Kidney glomerular epithelial cell (primary cell): ENCODE data around the gene ANKRD23.

Source experiments
- DNase-seq: peaks from one replicate; lab custom pipeline; 2025; lab: John Stamatoyannopoulos, UW

The ANKRD23 gene

DNA sequence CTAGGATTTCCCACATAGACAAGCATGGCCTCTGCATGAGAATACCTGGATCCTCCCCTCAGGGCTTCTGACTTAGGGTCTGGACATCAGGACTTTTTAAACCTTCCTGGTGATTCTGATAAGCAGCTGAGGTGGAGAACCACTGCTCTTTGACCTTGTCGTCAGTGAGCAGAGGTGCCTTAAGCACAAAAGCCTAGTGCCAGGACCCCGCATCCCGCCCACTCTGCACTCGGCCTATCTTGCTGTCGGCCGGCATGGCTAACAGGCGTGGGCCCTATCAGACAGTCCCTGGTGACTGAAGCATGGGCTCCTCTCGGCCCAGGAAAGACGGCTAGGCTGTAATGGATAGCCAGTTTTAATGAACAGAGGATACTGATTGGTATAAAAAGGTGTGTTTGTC lies 6.2 kb downstream of the ANKRD23 start:
- DNase-seq, result no peak

GRCh38 chr2:96835830-96836229 lies 8.0 kb downstream of the ANKRD23 start:
- DNase-seq, result no peak

GRCh38 chr2:96832754-96833507 lies 10.9 kb downstream of the ANKRD23 start:
- peak; percentile 42 for DNase-seq

DNA sequence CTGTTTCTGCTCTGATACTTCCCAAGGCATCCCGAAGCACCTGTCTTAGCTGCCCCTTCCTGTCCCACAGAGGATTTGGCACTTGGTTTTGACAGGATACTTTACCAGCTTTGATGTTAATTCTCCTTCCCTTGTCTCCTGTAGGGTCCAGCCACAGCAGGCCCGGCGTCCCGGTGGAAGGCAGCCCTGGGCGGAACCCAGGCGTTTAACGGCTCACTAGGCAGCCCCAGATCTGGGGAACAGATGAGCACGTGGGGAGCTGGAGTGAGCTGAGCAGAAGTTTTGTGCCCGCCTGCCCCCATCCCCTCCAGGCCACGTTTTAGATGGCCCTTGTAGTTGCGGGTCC lies 11.4 kb downstream of the ANKRD23 start:
- DNase-seq, result no peak

- DNase-seq, result no peak
Observed at GRCh38 chr2:96831679-96832078, 12.1 kb downstream of the ANKRD23 start.

- DNase-seq, result no peak
Observed at GRCh38 chr2:96830044-96830562, 13.7 kb downstream of the ANKRD23 start.

- no peak for DNase-seq
Observed at GRCh38 chr2:96828874-96829273, 14.9 kb downstream of the ANKRD23 start.

GRCh38 chr2:96828436-96828835 lies 15.4 kb downstream of the ANKRD23 start:
- no peak for DNase-seq

DNA sequence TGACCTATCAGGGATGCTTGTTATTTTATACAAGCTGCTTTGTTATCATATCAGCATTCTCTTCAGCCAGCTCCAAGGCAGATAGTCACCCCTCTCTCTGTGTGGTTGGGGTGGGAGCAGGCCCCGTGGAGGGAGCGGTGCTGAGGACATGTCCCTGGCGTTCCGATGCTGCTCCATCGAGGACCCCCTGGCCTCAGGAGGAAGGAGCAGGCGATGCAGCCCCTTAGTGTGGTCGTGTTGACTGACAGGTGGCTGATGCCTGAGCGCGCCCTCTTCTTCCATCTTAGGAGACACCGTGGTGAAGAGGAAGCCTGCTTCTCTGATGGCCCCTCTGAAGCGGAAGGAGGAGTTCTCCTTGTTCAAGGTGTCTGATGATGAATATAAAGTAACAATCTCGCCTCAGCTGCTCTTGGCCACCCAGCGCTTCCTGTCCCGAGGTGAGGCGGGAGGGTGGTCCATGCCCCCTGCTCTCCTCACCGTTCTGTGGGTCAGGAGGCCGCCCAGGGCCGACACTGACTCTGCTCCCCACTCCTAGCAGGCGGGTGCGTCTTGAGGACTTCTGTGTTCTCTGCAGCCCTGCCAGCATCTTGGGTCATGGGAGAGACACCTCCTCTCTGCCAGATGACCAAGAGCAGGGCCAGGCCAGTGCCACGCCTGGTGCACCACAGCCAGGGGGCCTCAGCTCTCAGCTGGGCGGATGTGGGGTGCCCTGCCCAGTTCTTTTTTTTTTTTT lies 17.1 kb downstream of the ANKRD23 start:
- DNase-seq, result no peak

DNA sequence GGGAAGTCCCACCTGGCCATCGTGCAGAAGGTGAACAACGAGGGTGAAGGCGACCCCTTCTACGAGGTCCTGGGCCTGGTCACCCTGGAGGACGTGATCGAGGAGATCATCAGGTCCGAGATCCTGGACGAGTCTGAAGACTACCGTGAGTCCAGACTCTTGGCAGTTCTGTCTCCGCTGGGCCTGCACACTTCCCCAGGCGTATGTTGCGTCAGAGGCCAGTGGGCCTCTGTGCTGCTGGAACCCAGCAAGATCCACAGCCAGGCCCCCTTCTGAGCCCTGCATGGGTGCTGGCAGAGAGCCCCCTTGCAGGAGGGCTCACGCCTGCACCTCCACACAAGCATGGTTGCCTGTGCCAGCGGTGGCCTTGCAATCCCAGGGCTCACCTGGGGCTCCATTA lies 18.8 kb downstream of the ANKRD23 start:
- no peak for DNase-seq

GRCh38 chr2:96824079-96824870 lies 19.5 kb downstream of the ANKRD23 start:
- DNase-seq, result peak; percentile 74

GRCh38 chr2:96823198-96823597 lies 20.6 kb downstream of the ANKRD23 start:
- no peak for DNase-seq

DNA sequence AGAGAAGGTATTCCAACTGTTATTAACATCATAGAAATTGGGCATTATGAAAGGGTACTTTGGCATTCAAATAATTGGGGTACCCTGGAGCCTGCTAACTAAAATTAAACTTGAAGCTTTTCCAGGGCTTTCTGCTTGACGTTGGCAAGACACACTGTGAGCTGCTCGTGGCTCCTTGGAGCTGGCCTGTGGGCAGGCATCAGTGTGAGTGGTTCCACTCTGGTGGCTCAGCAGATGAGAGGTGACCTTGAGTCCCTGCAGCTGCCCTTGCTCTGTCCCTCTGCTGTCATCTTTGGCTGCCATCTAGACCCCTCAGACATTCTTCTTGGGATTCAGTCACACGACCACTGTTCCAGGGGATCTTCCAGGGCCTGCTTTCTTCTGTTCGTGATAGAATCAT lies 21.0 kb downstream of the ANKRD23 start:
- DNase-seq, result no peak

DNA sequence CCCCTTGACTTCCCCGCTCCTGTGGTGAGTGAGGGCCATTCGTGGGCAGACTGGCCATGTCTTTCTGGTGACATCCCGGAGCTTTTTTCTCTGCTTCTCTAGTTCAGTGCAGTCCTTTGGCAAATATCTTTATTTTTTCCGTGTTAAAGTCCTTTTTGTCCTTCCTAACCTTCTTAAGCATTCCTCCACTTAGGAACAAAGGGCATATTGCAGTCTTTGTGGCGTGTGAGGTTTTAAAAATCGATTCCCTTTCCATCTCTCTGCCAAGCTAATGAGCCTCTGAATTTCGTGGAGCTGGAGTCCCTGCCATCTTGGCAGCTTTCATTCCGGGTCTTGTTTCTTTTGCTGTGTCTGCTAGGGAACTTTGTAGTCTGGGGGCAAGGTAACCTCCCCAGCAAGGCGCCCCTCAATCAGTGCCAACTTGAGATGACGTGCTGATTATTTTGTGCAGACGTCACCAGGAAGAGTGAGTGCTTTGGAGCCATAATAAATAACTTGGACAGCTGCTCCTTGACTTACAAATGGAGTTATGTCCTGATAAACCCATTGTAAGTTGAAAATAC lies 22.6 kb downstream of the ANKRD23 start:
- no peak for DNase-seq

DNA sequence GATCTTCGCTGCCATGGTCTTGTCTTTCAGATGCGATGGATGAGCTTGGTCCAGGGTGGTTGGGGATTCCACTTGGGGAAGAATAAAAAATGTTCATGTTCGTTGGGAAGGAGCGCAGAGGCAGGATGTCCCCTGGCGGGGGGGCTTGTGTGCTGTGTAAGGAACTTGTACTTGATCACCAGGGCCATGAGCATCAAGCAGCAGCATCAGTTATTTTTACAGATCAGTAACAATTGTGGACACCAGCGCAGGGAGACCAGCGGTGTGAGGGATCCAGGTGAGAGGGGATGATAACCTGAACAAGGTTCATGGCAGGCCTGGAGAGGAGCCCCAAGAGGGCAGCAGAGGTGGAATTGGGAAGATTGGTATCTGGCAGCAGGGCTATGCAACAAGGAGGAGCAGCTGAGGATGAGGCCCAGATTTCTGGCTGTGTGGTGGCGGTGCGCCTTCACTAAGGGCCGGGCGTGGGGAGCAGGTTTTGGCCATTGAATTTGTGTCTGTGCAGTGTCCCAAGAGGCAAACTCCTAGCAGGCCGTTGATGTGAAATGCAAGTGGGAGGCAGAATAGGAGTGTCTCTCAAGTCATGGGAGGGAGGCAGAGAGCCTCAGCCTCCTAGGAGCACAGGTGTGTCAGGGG lies 23.8 kb downstream of the ANKRD23 start:
- no peak for DNase-seq

DNA sequence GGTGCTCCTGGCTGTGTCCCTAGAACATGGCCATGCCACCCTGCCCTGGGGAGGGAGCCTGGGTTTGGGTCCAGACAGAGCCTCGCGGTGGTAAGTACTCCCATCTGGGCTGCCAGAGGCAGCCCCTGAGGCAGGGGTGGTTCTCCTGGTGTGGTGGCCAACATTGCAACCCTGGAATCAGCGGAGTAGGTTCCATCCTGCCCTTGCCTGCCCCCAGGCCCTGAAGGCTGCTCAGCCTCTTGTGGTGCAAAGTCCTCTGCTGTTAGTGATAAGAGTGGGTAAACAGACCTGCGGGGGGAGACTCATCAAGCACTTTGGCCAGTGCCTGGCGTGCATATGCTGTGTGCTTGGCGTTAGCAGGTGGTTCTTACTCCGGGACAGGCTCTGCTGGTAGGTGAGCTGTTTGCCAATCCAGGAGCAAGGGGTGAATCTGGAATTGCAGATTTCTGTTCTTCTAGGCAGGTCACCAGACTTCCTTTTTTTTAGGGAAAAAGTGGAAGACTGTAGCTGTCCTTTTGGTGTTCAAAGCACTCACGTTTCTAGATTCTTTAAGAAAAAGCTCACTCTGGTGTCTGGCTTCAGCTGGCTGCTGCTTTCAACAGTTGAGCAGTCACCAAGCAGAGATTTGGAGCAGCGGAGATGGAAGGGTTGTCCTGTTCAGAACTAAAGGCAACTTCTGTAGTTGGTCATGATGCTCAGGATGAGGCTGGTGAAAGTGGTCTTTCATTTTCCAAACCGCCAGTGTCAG lies 24.5 kb downstream of the ANKRD23 start:
- DNase-seq, result no peak

- no peak for DNase-seq
Observed at GRCh38 chr2:96817882-96818281, 25.9 kb downstream of the ANKRD23 start.

GRCh38 chr2:96816836-96817702 lies 26.8 kb downstream of the ANKRD23 start:
- DNase-seq, result no peak

DNA sequence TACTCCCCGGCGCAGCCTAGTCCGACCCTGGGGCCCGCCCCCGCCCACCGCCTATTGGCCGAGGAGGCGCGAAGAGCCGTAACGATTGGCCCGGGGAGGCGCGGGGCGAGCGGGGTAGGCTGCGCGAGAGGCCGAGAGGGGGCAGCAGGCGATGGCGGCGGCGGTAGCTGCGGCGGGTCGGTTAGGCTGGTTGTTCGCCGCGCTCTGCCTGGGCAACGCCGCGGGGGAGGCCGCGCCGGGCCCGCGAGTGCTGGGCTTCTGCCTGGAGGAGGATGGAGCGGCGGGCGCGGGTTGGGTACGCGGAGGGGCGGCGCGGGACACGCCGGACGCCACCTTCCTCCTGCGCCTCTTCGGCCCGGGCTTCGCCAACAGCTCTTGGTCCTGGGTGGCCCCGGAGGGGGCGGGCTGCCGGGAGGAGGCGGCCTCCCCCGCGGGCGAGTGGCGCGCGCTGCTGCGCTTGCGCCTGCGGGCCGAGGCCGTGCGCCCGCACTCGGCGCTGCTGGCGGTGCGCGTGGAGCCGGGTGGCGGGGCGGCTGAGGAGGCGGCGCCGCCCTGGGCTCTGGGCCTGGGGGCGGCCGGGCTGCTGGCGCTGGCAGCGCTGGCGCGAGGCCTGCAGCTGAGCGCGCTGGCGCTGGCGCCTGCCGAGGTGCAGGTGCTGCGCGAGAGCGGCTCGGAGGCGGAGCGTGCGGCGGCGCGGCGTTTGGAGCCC lies 27.5 kb downstream of the ANKRD23 start, which contains the start of gene CNNM3:
Gene CNNM3 (plus strand): TSS at position 142 of the 709 bp plus-strand sequence. CDS start 10 bp downstream, at position 152.
- peak; percentile 85 for DNase-seq
